NCI-H1417 treated with DMSO at 0.1 percent for 48 hours (cell line): ENCODE results near the gene SCLY.
A peak's percentile ranks its signal among the peaks of the same experiment; 100 is the strongest.
"Not testable (repeated sequence)": the region's sequence is repeated elsewhere in the genome, so short reads cannot be mapped to it uniquely, and the experiment has no call there.

Source experiments
- DNase-seq: peaks from one replicate; lab custom pipeline; 2025; lab: John Stamatoyannopoulos, UW

Gene SCLY

GRCh38 chr2:238060542-238061314, at the start of gene SCLY:
Gene SCLY (plus strand): TSS chr2:238061001. CDS start chr2:238061055, 54 bp downstream.
- peak; percentile 81 for DNase-seq

- DNase-seq: no peak
These were observed 47.0 kb upstream of the SCLY start for GRCh38 chr2:238013806-238014205.

- no peak for DNase-seq
These were observed 45.1 kb upstream of the SCLY start for GRCh38 chr2:238015705-238016104.

GRCh38 chr2:238016526-238016925, 44.3 kb upstream of the SCLY start:
- DNase-seq: no peak

GRCh38 chr2:238019962-238020361, 40.8 kb upstream of the SCLY start:
- DNase-seq: no peak

- no peak for DNase-seq
These were observed 40.0 kb upstream of the SCLY start for GRCh38 chr2:238020816-238021215.

- DNase-seq: no peak
These were observed 39.5 kb upstream of the SCLY start for GRCh38 chr2:238021327-238021726.

- DNase-seq: no peak
These were observed 38.1 kb upstream of the SCLY start for GRCh38 chr2:238022594-238023157.

GRCh38 chr2:238023608-238024007, 37.2 kb upstream of the SCLY start:
- DNase-seq: no peak

- no peak for DNase-seq
These were observed 35.8 kb upstream of the SCLY start for GRCh38 chr2:238024986-238025385.

- no peak for DNase-seq
These were observed 35.0 kb upstream of the SCLY start for GRCh38 chr2:238025741-238026360.

GRCh38 chr2:238027058-238027457, 33.7 kb upstream of the SCLY start:
- no peak for DNase-seq

- DNase-seq: no peak
These were observed 33.0 kb upstream of the SCLY start for GRCh38 chr2:238027591-238028415.

- no peak for DNase-seq
These were observed 30.9 kb upstream of the SCLY start for GRCh38 chr2:238029853-238030252.

GRCh38 chr2:238030422-238031155, 30.2 kb upstream of the SCLY start:
- no peak for DNase-seq

GRCh38 chr2:238031751-238032150, 29.1 kb upstream of the SCLY start:
- DNase-seq: no peak

- DNase-seq: no peak
These were observed 28.0 kb upstream of the SCLY start for GRCh38 chr2:238032755-238033337.

GRCh38 chr2:238033991-238034390, 26.8 kb upstream of the SCLY start:
- DNase-seq: not testable (repeated sequence)

GRCh38 chr2:238038203-238038602, 22.6 kb upstream of the SCLY start:
- no peak for DNase-seq

- no peak for DNase-seq
These were observed 21.6 kb upstream of the SCLY start for GRCh38 chr2:238039151-238039550.

- no peak for DNase-seq
These were observed 20.8 kb upstream of the SCLY start for GRCh38 chr2:238039985-238040384.
